Dermis microvascular lymphatic vessel endothelial cell (primary cell): ENCODE measurements around the gene MAZ. TPM values are rescaled to one million over a fixed set of nuclear protein-coding genes. Genes with fewer than 3 reads are reported as not detected.

Experiments used
- DNase-seq, 2 donors: peaks; one replicate each; pipeline versions ENCODE4 v3.0.0 to v3.0.0-alpha.2; 2010; ENCODE audit warnings: low read depth in 2 of 2
- total RNA-seq: library from RNA; depleted of rRNA; stranded (reverse); fragments of >200 nt; gene quantifications from 2 replicates; pipeline ENCODE4 v1.2.1, GENCODE V29; 2014

The MAZ gene
- total RNA-seq, 1 donor from 2014 or later: 139 TPM

DNA sequence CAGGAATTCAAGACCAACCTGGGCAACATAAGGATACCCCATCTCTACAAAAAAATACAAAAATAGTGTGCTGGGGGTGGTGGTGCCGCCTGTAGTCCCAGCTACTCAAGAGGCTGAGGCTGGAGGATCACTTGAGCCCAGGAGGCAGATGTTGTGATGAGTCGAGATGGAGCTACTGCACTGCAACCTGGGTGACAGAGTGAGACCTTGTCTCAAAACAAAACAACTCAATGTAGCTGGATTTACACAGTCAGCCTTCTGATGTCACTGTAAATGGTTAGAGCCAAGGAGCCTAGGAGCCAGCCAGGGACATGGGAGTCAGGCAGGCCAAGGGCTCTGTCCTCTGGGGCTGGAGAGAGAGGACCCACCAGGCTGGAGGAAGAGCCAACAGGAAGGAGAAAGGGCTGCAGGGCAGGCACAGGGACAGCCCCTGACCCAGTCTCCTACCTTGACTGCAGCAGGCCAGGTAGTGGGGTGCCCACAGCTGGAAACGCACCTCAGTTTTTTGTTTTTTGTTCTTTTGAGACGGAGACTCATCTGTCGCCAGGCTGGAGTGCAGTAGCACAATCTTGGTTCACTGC, 48.3 kb downstream of the MAZ start:
- DNase-seq: no peak

- no peak for DNase-seq
Observed at GRCh38 chr16:29857133-29857760, 50.9 kb downstream of the MAZ start.

- DNase-seq: no peak
Observed at GRCh38 chr16:29858149-29858849, 52.0 kb downstream of the MAZ start.

DNA sequence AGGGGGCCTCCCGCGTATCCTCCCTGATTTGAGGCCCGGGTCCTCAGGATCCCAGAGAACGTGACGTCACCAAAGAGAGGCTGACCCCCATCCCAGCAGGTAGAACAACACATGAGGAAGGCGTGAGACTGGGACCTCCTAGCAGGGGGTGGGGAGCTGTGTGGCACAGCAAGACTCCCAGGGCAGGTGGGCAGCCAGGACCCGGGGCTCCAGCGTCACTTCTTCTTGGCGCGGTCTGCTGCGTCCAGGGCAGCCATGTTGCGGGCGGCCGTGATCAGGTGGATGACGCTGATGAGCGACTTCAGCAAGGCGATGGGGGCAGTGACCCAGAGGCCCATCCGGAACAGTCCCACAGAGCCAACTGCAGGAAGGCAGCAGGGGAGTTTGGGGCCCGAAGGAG, 52.6 kb downstream of the MAZ start:
- no peak for DNase-seq

DNA sequence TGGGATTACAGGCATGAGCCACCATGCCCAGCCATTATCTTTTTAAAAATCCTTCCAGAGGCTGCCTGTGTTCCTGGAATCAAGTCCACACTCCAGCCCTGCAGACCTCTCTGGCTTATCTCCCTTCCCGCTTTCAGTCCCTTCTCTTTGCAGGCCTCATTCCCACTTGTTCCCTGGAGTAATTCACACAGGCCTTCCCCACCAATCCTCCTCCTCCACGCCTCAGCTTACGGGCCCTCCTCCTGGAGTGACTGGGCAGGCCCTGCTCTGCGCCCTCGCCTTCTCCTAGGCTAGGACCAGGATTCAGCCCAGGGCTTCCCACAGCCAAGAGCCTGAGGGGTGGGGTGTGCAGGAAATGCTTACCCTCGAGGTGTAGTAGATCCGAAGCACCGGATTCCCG, 53.9 kb downstream of the MAZ start:
- no peak for DNase-seq

Other genes with a start within 250 kb of the MAZ start
- under 0.01 TPM in 1 of 2 replicates, not detected in the other for gene SPN, start 143.3 kb upstream of the MAZ start, total RNA-seq
- gene QPRT, start 127.3 kb upstream of the MAZ start, total RNA-seq: 0.13 and 0.25 TPM in 2 replicates
- not detected in 2 replicates for gene C16orf54, start 60.5 kb upstream of the MAZ start, total RNA-seq
- not detected in 2 replicates for gene ZG16, start 28.3 kb upstream of the MAZ start, total RNA-seq
- gene KIF22, start 15.8 kb upstream of the MAZ start, total RNA-seq: 24.1 and 47.2 TPM in 2 replicates
- 0.25 TPM in 1 of 2 replicates, not detected in the other for gene PRRT2, start 5.7 kb downstream of the MAZ start, total RNA-seq
- 13.2 and 15.2 TPM in 2 replicates for gene PAGR1, start 9.6 kb downstream of the MAZ start, total RNA-seq
- gene MVP, start 13.9 kb downstream of the MAZ start, total RNA-seq: 141 and 161 TPM in 2 replicates
- 52.1 and 89.6 TPM in 2 replicates for gene CDIPT, start 56.7 kb downstream of the MAZ start, total RNA-seq
- 0.26 and 2.5 TPM in 2 replicates for gene SEZ6L2, start 93.0 kb downstream of the MAZ start, total RNA-seq
- 0.25 and 0.26 TPM in 2 replicates for gene ASPHD1, start 94.0 kb downstream of the MAZ start, total RNA-seq
- gene KCTD13, start 119.7 kb downstream of the MAZ start, total RNA-seq: 3.9 and 4.2 TPM in 2 replicates
- gene TMEM219, start 155.6 kb downstream of the MAZ start, total RNA-seq: 50.6 and 62.7 TPM in 2 replicates
- gene TAOK2, start 167.3 kb downstream of the MAZ start, total RNA-seq: 71.8 and 84.1 TPM in 2 replicates
- gene HIRIP3, start 189.1 kb downstream of the MAZ start, total RNA-seq: 4.4 and 5.6 TPM in 2 replicates
- 13.0 and 14.2 TPM in 2 replicates for gene INO80E, start 189.7 kb downstream of the MAZ start, total RNA-seq
- gene DOC2A, start 204.5 kb downstream of the MAZ start, total RNA-seq: under 0.01 and 0.13 TPM in 2 replicates
- gene C16orf92, start 216.7 kb downstream of the MAZ start, total RNA-seq: not detected in 2 replicates
- not detected in 2 replicates for gene TLCD3B, start 224.7 kb downstream of the MAZ start, total RNA-seq